Calu3 (cell line): ENCODE results near the gene ATP5F1D. TPM values are rescaled to one million over a fixed set of nuclear protein-coding genes. Genes with fewer than 3 reads are reported as not detected.

Experiments
- BruUV-seq: library from RNA; stranded (reverse); fragments of 400-500 nt; replicated peaks from 2 replicates; lab custom pipeline; 2021; lab: Mats Ljungman, UMichigan
- CTCF ChIA-PET: fragments of 300-600 bp; sonication (Branson Sonifier 250); formaldehyde crosslinking; loops from one replicate; lab custom pipeline; 2022; ENCODE audit warnings: antibody characterized with exemption; lab: Charles Lee
- DNase-seq: peaks from one replicate; pipeline ENCODE4 v3.0.0; 2022
- H3K27ac Mint-ChIP-seq: one replicate; pipeline ENCODE4 v1.8.0; 2022; ENCODE audit warnings: mixed read lengths; ENCODE audit not compliant: unreplicated experiment
- H3K27me3 Mint-ChIP-seq: one replicate; pipeline ENCODE4 v1.8.0; 2022; ENCODE audit warnings: mixed read lengths; ENCODE audit not compliant: unreplicated experiment
- H3K36me3 Mint-ChIP-seq: one replicate; pipeline ENCODE4 v1.8.0; 2022; ENCODE audit warnings: mild to moderate bottlenecking, moderate library complexity, mixed read lengths; ENCODE audit not compliant: insufficient read depth, unreplicated experiment
- H3K4me1 Mint-ChIP-seq: one replicate; pipeline ENCODE4 v1.8.0; 2022; ENCODE audit warnings: mild to moderate bottlenecking, low read depth, mixed read lengths; ENCODE audit not compliant: unreplicated experiment
- H3K4me3 Mint-ChIP-seq: one replicate; pipeline ENCODE4 v1.8.0; 2022; ENCODE audit warnings: mild to moderate bottlenecking, low read depth, moderate library complexity, mixed read lengths; ENCODE audit not compliant: unreplicated experiment
- H3K9me3 Mint-ChIP-seq: one replicate; pipeline ENCODE4 v1.8.0; 2022; ENCODE audit warnings: low read depth, mixed read lengths; ENCODE audit not compliant: unreplicated experiment
- CTCF ChIP-seq: fragments of 200-600 bp; IDR thresholded peaks from one replicate; pipeline ENCODE4 v1.8.0; 2022; ENCODE audit warnings: antibody characterized with exemption; ENCODE audit not compliant: unreplicated experiment
- intact Hi-C: fragments of 100-400 bp; cut with micrococcal nuclease; formaldehyde crosslinking; loops from one replicate; pipeline ENCODE4 v1.10.0; 2022; ENCODE audit not compliant: unreplicated experiment
- total RNA-seq: library from RNA; stranded (reverse); gene quantifications from 2 replicates; pipeline ENCODE4 v1.2.3, GENCODE V29; 2022

The ATP5F1D gene
- total RNA-seq, 1 experiment from 2014 or later, result 91.8 TPM

- BruUV-seq, result TSS peak; percentile 43
- Mint-ChIP-seq H3K4me1 (peaks cover 31% of the 10 kb centered on the region), H3K27ac (peak overlapping the region; percentile 97), H3K4me3 (peak overlapping the region; percentile 90), H3K9me3 (no peaks in the 10 kb centered on the region), H3K36me3 (peaks cover 78% of the 10 kb centered on the region), H3K27me3 (no peaks in the 10 kb centered on the region)
- no peak for TF ChIP-seq CTCF
- CTCF ChIA-PET, result interaction anchor here (1.2 to 1.7 kb wide), 2 partner anchors 9 to 18 kb away, joined by 4 to 6 read pairs; no protein-coding TSS in a partner anchor
- intact Hi-C loops, result no loop called here
- peak; percentile 75 for DNase-seq
Observed at GRCh38 chr19:1261798-1262622, 20.5 kb downstream of the ATP5F1D start.

- BruUV-seq, result no TSS peak
- intact Hi-C loops, result no loop called here
- no peaks in the 10 kb centered on the region for H3K9me3 Mint-ChIP-seq
- H3K4me1 Mint-ChIP-seq, result peaks cover 34% of the 10 kb centered on the region
- no peaks in the 10 kb centered on the region for H3K27me3 Mint-ChIP-seq
- CTCF ChIA-PET, result interaction anchor here (1.4 to 1.7 kb wide), 2 partner anchors 9 to 18 kb away, joined by 4 to 6 read pairs; no protein-coding TSS in a partner anchor
- peaks cover 79% of the 10 kb centered on the region for H3K36me3 Mint-ChIP-seq
- TF ChIP-seq CTCF, result no peak
- no peak overlapping the region for H3K27ac Mint-ChIP-seq
- no peak for DNase-seq
- H3K4me3 Mint-ChIP-seq, result peak overlapping the region; percentile 90
Observed at GRCh38 chr19:1262623-1263123, 21.1 kb downstream of the ATP5F1D start.

- intact Hi-C loops, result no loop called here
- CTCF ChIA-PET, result interaction anchor here (1.4 kb wide), 1 partner anchor 19 kb away, joined by 4 read pairs; no protein-coding TSS in a partner anchor
- Mint-ChIP-seq H3K27me3 (no peaks in the 10 kb centered on the region), H3K4me3 (peak overlapping the region; percentile 90), H3K9me3 (no peaks in the 10 kb centered on the region), H3K36me3 (peaks cover 79% of the 10 kb centered on the region), H3K27ac (no peak overlapping the region), H3K4me1 (peaks cover 35% of the 10 kb centered on the region)
- BruUV-seq, result TSS peak; percentile 7
- DNase-seq, result no peak
- no peak for TF ChIP-seq CTCF
Observed at GRCh38 chr19:1263188-1263587, 21.6 kb downstream of the ATP5F1D start.

GRCh38 chr19:1264801-1265614 is 23.5 kb downstream of the ATP5F1D start:
- Mint-ChIP-seq H3K4me3 (peak overlapping the region; percentile 92), H3K36me3 (peaks cover 77% of the 10 kb centered on the region), H3K9me3 (no peaks in the 10 kb centered on the region), H3K4me1 (peaks cover 45% of the 10 kb centered on the region), H3K27me3 (no peaks in the 10 kb centered on the region), H3K27ac (peak overlapping the region; percentile 83)
- no peak for TF ChIP-seq CTCF
- intact Hi-C loops, result no loop called here
- no TSS peak for BruUV-seq
- peak; percentile 81 for DNase-seq
- CTCF ChIA-PET, result interaction anchor here (2.2 kb wide), 1 partner anchor 21 kb away, joined by 177 read pairs; no protein-coding TSS in a partner anchor
